Vagina (tissue), 2 donors: ENCODE results near the gene CGB3.

Source experiments
- POLR2A ChIP-seq, 2 donors: fragments of 450-650 bp; IDR thresholded peaks; one replicate each; pipeline ENCODE4 v1.6.1; 2017; ENCODE audit warnings: antibody characterized with exemption in 2 of 2, mild to moderate bottlenecking in 2 of 2, moderate library complexity in 2 of 2
- TF ChIP-seq, protein P1 (sequence below), 3 experiments: fragments of 450-650 bp in 2 of 3; fragments of 200-600 bp in 1 of 3; sonication (generic) in 1 of 3; IDR thresholded peaks; one replicate each; pipeline ENCODE4 v1.5.1; 2017 to 2019; ENCODE audit warnings: antibody characterized with exemption in 3 of 3, mild to moderate bottlenecking in 2 of 3, moderate library complexity in 2 of 3

DNA sequence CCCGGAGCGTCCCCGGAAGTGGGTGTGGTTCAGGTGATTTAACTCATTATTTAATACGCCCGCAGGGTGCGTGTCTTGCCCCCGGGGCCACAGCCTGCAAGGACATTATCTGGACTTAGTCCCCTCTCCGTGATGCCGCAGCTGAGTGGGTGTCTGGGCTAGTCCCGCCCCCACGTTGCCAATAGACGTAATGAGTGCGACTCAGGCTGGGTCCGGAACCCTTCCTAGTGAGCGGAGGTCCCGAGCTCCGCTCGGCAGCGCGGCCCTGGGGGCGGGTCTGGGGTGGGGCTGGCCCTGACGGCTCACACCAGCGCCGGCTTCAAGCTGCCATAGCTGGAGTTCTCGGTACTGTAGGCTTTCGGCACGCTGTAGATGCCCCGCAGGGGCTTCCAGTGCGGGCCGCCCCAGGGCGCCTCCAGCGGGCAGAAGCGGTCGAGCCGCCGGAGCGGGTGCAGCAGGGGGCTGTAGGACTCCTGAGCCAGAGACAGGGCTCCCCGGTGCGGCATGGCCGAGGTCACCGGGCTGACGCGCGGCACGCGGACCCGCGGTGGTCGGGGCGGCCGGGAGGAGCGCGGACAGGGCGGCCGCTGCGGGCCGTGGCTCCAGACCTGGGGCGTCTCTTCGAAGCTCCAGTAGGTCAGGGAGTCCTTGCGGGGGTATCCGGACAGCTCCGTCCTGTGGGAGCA, 6.3 kb downstream of the CGB3 start:
- TF ChIP-seq POLR2A (IDR thresholded peaks at IDR 0.05), result no peak
- TF ChIP-seq, protein P1, sequence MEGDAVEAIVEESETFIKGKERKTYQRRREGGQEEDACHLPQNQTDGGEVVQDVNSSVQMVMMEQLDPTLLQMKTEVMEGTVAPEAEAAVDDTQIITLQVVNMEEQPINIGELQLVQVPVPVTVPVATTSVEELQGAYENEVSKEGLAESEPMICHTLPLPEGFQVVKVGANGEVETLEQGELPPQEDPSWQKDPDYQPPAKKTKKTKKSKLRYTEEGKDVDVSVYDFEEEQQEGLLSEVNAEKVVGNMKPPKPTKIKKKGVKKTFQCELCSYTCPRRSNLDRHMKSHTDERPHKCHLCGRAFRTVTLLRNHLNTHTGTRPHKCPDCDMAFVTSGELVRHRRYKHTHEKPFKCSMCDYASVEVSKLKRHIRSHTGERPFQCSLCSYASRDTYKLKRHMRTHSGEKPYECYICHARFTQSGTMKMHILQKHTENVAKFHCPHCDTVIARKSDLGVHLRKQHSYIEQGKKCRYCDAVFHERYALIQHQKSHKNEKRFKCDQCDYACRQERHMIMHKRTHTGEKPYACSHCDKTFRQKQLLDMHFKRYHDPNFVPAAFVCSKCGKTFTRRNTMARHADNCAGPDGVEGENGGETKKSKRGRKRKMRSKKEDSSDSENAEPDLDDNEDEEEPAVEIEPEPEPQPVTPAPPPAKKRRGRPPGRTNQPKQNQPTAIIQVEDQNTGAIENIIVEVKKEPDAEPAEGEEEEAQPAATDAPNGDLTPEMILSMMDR (IDR thresholded peaks at IDR 0.05), result no peak
